ENCODE measurements around the gene CD3E.

Gene CD3E

DNA sequence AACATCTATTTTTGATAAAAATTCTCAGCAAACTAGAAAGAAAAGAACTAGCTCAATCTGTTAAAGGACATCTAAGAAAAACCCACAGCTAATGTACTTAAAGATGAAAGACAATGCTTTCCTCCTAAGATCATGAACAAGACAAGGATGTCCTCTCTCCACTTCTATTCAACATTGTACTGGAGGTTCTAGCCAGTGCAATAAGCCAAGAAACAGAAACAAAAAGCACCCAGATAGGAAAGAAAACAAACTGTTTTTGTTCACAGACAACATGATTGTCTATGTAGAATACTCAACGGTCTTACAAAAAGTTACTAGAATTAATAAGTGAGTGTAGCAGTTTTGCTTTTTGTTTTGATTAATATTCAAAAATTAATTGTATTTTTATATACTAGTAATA is 30.2 kb downstream of the CD3E start:
- no peak for DNase-seq

DNA sequence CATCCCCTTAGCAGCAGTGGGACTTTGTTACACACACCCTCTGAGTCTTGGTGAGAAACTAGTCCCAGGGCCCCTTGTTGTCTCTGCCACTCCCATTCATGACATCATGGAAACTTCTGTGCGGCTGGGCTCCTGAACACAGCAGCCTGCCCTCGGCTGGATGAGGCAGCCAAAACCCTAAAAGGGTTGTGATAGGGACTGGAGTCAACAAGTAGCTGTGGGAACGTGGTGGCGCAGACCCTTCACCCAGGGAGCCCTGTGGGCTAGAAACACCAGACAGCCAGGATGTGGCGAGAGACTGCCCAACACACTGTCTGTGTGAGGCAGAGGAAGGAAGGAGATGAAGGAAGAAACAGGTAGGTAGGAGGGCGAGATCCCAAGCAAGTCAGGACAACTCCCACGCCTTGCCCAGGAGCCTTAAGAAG is 34.1 kb downstream of the CD3E start:
- DNase-seq, result no peak

DNA sequence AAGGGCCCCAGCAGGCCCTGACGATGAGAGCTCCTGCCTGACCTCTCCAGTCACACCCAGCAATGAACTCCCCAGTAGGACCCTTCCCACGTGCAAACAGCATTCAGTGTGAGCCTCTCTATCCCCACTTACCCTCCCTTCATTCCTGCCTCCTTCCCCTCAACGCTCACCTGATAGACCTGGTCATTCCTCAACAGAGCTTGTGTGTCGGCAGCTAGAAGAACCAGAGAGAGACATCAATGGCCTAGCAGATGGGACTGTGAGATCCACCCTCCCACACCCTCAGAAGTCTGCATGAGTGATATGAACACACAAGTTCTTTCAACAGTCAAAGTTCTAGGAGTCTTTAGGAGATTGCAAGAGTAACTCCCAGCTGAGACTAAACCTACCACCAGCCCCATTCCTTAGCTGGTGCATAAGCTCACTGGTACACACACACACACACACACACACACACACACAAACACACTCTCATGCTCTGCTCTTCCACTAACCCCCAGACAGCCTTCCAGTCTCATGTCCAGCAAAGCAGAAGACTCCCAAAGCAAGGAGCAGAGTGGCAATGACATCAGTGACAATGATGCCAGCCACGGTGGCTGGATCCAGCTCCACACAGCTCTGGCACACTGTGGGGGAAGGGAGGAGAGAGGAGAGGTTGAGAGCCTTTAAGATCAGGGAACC is 34.9 kb downstream of the CD3E start:
- DNase-seq, result no peak

DNA sequence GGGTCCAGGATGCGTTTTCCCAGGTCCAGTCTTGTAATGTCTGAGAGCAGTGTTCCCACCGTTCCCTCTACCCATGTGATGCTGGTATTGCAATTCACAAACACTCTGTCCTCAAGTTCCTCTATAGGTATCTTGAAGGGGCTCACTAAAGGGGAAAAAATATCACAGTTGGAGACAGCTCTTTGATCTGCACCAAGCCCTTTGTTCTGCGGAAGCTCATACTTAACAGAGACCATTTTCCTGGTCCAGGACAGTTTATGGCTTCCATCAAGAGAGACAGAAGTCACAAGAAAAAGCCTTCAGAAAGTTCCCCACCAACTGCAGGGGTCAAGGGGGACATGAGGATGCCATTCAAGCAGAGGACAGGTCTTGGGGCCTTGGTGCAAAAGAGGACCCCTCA is 35.9 kb downstream of the CD3E start:
- no peak for DNase-seq

DNA sequence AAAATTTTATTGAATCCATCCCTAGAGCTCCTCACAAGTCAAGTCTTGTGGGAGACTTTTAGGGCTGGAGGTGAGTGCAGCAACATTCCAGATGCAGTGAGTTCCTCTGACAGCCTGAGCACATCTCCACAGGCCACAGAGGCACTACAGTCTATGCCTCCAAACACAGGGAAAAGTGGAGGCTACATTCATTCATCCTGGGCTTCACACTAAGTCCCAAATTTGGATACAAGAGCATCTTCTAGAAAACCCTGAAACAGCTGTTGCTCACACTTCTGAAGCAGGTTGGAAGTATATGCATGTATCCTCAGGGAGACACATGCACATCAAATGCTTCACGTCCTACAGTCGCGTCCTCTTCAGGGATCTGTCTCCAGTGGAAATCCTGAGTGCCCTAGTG is 36.7 kb downstream of the CD3E start:
- no peak for DNase-seq

DNA sequence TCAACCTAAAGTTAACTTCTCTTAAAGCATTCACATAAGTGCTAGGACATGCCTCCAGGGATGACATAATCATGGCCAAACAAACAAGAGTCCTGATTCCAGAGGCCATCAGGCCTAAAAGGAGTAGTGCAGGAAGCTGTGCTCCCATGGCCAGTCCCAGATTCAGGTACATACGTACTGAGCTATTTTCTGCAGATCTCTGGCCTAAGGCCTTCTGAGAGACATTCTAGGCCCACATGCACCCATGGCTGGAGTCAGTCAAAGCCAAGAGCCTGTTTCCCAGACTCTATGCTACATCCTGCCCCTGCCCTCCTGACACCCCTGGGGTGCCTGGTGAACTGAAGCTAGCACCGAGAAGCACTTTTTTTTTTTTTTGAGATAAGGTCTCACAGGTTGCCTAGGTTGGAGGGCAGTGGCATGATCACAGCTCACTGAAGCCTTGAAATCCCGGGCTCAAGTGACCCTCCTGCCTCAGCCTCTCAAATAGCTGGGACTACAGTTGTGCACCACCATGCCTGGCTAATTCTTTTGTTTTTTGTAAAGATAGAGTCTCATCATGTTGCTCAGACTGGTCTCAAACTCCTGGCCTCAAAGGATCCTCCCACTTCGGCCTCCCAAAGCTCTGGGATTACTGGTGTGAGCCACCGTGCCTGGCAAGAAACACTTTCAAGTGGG is 37.4 kb downstream of the CD3E start:
- DNase-seq, result no peak

DNA sequence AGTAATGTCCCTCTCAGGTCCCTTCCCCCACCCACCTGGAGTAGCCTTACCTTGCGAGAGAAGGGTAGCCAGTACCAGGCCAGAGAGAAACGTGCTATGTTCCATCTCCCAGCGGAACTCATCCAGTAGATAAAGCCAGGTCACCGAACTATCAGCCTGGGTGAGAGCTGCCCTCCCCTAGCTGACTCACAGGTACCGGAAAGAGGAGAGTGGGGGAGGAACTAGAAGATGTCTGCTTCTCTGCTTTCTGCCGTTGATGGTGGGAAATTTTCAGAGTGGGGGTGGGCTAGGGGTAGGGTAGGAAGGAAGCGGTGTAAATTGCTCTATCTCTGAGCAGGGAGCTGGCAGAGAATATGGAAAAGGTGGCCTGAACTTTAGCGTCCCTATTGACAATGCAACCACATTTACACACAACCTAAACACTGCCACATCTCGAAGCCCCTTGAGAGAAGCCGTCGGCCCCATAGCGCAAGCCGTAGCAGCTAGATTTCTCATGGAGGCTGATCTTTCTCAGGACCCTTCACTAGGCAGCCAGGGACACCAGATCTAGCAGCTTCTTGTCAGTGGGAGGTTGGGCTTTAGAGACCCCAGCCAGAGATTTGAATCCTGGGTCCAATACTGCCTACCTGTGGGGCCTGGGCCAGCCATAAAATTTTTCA is 38.1 kb downstream of the CD3E start, which contains the start of gene CD3D:
Gene CD3D, minus strand, starts transcription at position 203 of the 659 bp plus-strand sequence. Its CDS starts 98 bp downstream, at position 105.
- DNase-seq, result no peak

DNA sequence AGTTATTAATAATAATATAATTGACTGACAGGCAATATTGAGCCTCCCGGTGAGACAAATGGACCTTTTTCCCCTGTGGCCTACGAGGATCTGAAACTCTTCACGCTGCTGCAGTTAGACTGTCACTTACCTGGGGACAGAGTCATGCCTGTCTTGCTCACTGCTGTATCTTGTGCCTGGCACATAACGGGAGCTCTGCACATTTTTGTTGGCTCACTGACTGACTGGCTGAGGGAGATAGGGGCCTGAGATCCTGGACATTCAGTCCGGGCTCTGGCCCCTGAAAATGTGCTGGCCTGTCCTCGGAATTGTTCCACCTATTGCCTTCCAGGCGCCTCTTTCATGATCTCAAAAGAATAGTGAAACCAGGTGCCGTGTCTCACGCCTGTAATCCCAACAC is 38.7 kb downstream of the CD3E start:
- DNase-seq, result no peak

DNA sequence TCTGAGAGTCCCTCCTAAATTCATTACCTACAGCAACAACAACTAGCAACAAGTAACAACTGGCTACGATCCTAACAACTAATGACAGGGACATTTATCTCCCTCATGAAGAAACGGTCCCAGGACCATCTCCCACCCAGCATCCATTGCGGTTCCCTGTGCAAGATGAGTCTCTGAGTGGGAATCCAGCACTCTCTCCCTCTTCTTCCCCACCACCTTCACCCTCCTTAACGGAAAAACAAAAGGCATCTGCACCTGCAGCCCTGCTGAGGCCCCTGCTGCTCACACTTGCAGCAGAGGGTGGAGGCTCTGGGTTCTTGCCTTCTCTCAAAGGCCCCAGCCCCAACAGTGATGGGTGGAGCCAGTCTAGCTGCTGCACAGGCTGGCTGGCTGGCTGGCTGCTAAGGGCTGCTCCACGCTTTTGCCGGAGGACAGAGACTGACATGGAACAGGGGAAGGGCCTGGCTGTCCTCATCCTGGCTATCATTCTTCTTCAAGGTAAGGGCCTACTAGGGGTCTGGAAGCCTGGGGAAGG is 39.5 kb downstream of the CD3E start, which contains the start of gene CD3G:
Gene CD3G, plus strand, starts transcription at position 364 of the 535 bp plus-strand sequence. Its CDS starts 80 bp downstream, at position 444.
- DNase-seq, result no peak

DNA sequence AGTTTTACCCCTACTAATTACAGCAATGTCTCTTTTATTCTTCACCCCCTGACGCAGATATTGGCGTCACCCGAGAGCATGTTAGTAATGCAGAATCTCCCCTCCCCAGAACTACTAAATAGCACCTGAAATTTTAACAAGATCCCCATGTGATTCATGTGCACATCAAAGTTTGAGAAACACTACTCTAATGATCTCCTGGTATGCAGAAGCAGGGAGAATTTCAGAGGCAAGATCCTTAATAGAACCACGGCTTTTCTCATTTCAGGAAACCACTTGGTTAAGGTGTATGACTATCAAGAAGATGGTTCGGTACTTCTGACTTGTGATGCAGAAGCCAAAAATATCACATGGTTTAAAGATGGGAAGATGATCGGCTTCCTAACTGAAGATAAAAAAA is 44.9 kb downstream of the CD3E start:
- DNase-seq, result no peak

DNA sequence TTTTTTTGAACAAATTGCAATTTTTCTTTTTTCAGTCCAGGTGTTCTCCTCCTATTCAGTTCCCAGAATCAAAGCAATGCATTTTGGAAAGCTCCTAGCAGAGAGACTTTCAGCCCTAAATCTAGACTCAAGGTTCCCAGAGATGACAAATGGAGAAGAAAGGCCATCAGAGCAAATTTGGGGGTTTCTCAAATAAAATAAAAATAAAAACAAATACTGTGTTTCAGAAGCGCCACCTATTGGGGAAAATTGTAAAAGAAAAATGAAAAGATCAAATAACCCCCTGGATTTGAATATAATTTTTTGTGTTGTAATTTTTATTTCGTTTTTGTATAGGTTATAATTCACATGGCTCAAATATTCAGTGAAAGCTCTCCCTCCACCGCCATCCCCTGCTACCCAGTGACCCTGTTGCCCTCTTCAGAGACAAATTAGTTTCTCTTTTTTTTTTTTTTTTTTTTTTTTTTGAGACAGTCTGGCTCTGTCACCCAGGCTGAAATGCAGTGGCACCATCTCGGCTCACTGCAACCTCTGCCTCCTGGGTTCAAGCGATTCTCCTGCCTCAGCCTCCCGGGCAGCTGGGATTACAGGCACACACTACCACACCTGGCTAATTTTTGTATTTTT is 48.7 kb downstream of the CD3E start:
- peak; percentile 32 for DNase-seq

DNA sequence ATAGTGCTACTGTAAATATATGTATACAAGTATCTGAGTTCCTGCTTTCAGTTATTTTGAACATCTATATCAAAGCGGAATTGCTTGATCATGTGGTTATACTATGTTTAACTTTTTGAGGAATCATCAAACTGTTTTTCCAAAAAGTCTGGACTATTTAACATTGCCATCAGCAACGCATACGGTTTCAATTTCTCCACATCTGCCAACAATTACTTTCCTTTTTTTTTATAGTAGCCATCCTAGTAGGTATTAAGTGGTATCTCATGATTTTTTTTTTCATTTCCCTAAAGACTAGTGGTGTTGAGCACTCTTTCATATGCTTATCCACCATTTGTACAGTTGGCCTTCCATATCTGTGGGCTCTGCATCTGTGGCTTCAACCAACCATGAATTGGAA is 53.5 kb downstream of the CD3E start:
- DNase-seq, result no peak

DNA sequence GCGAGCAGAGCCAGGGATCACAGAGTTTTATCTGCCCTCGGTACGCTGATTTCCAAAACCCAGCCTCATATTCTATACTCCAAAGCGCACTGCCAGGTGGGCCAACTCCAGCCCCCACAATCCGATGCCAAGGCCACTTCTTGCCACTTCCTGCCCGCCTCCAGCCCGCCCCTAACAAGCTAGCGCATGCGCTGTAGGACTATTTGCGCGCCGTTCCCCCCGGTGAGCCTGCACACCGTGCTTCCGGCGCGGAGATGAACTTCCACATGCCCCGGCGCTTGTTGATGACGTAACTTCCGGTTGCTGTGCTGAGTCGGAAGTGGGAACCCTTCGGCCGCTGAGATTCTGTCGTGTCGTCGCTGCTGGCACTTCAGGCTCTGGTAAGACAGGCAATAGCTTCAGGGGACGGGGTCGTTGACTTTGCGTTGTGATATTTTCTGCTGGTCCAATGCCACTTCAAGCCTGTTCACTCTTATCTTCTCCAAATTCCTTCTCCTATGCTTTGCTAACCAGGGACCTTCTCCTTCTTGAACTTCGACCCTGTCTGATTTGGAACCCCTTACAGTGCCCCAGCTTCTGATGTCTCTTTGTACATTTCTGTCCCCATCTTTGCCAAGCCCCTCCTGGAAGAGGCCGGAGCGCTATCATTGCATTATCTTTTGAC is 54.9 kb downstream of the CD3E start, which contains the start of gene UBE4A:
Gene UBE4A, plus strand, starts transcription at position 306 of the 664 bp plus-strand sequence. CDS start 5,481 bp downstream, outside the sequence.
- peak; percentile 84 to 88 for DNase-seq

DNA sequence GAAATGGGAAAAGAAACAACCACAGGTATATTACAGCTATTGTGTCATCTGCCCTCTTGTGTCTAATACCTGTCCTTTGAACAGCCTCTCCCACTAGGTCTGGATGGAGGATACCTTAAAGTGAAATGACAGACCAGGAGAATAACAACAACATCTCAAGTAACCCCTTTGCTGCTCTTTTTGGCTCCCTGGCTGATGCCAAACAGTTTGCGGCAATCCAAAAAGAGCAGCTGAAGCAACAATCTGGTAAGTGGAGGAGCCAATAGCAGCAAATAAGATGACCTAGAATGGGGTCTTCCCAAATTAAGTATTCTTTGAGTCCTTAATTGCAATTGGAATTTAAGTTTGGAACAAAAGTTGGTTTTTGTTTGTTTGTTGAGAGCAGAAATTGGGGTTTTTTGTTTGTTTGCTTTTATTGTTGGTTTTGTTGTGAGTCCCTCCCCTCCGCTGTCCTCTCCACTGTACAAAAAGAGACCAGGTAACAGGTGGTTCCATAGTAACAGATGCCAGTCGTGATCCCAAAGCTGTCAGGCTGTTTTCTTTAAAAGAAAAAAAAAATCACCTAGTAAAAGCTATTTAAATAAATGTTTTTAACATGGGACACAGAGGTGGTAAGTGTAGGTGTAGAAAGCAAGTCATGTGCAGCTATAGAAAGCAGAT is 60.6 kb downstream of the CD3E start:
- DNase-seq, result no peak
